Measurements from ENCODE around the gene CYB5D1.

The CYB5D1 gene

GRCh38 chr17:7873051-7873450, 15.2 kb downstream of the CYB5D1 start:
- peaks cover 12% of the 10 kb centered on the region for H3K79me1 ChIP-seq (replicated peaks; ENCODE audit: low read length, poor library complexity, severe bottlenecking)
- H2BK12ac ChIP-seq (ENCODE audit: low read length in 2 of 2): no peak overlapping the region
- H3K27me3 ChIP-seq (ENCODE audit: control insufficient read depth in 1 of 2, insufficient read depth in 1 of 2, low read length in 2 of 2): no peaks in the 10 kb centered on the region
- no peak overlapping the region for H2BK15ac ChIP-seq (ENCODE audit: low read depth, poor library complexity, severe bottlenecking)
- no peak overlapping the region for H2BK5ac ChIP-seq (ENCODE audit: low read depth, low read length, poor library complexity, severe bottlenecking)
- WGBS: 83% methylated on average over 4 of the region's 4 CpGs
- no peak overlapping the region for H3K18ac ChIP-seq (ENCODE audit: low read depth in 1 of 2, low read length in 2 of 2)
- H2BK120ac ChIP-seq (ENCODE audit: low read depth, low read length): no peak overlapping the region
- no peak overlapping the region for H3K14ac ChIP-seq (ENCODE audit: low read length in 2 of 2)
- no peaks in the 10 kb centered on the region for H3K9me3 ChIP-seq (ENCODE audit: control insufficient read depth, low read length)
- no peak overlapping the region for H3K27ac ChIP-seq (ENCODE audit: low read length, poor library complexity, severe bottlenecking)
- no peak overlapping the region for H4K91ac ChIP-seq (ENCODE audit: low read length)
- H3K4ac ChIP-seq (ENCODE audit: low read depth in 1 of 2, low read length in 2 of 2): no peak overlapping the region
- no peak overlapping the region for H3K23ac ChIP-seq (ENCODE audit: low read length in 2 of 2)
- no peak overlapping the region for H4K8ac ChIP-seq (ENCODE audit: low read length)
- peaks cover 3 to 41% of the 10 kb centered on the region in 2 experiments for H3K36me3 ChIP-seq (ENCODE audit: control insufficient read depth in 1 of 2, insufficient read depth in 2 of 2, low read depth in 1 of 2, low read length in 2 of 2)
- no peak overlapping the region for H2AFZ ChIP-seq (ENCODE audit: low read depth, low read length)
- H3K4me2 ChIP-seq (ENCODE audit: low read length, poor library complexity, severe bottlenecking): no peak overlapping the region
- H2AK5ac ChIP-seq (ENCODE audit: low read length, severe bottlenecking): no peak overlapping the region
- no peak overlapping the region for H3K9ac ChIP-seq (ENCODE audit: low read length)
- no peaks in the 10 kb centered on the region for H3K4me1 ChIP-seq (ENCODE audit: control insufficient read depth, insufficient read depth, low read depth, low read length)
- H3K4me3 ChIP-seq (ENCODE audit: insufficient read depth in 1 of 2, low read depth in 1 of 2, low read length in 2 of 2): no peak overlapping the region
- peak; percentile 59 for DNase-seq

GRCh38 chr17:7875804-7876370, 18.1 kb downstream of the CYB5D1 start:
- peaks cover 2% of the 10 kb centered on the region for H3K4me1 ChIP-seq (ENCODE audit: control insufficient read depth, insufficient read depth, low read depth, low read length)
- H3K9ac ChIP-seq (ENCODE audit: low read length): no peak overlapping the region
- no peak overlapping the region for H2BK12ac ChIP-seq (ENCODE audit: low read length in 2 of 2)
- no peak overlapping the region for H4K91ac ChIP-seq (ENCODE audit: low read length)
- no peak overlapping the region for H2AFZ ChIP-seq (ENCODE audit: low read depth, low read length)
- no peak overlapping the region for H4K8ac ChIP-seq (ENCODE audit: low read length)
- 100% methylated on average over 1 of the region's 2 CpGs for WGBS
- H3K14ac ChIP-seq (ENCODE audit: low read length in 2 of 2): no peak overlapping the region
- H3K36me3 ChIP-seq (ENCODE audit: control insufficient read depth in 1 of 2, insufficient read depth in 2 of 2, low read depth in 1 of 2, low read length in 2 of 2): peaks cover 3 to 63% of the 10 kb centered on the region in 2 experiments
- H2BK120ac ChIP-seq (ENCODE audit: low read depth, low read length): no peak overlapping the region
- H3K27ac ChIP-seq (ENCODE audit: low read length, poor library complexity, severe bottlenecking): no peak overlapping the region
- H2AK5ac ChIP-seq (ENCODE audit: low read length, severe bottlenecking): no peak overlapping the region
- DNase-seq: no peak
- no peaks in the 10 kb centered on the region for H3K27me3 ChIP-seq (ENCODE audit: control insufficient read depth in 1 of 2, insufficient read depth in 1 of 2, low read length in 2 of 2)
- H3K9me3 ChIP-seq (ENCODE audit: control insufficient read depth, low read length): no peaks in the 10 kb centered on the region
- peaks cover 17% of the 10 kb centered on the region for H3K79me1 ChIP-seq (replicated peaks; ENCODE audit: low read length, poor library complexity, severe bottlenecking)
- H3K18ac ChIP-seq (ENCODE audit: low read depth in 1 of 2, low read length in 2 of 2): no peak overlapping the region
- H3K4me3 ChIP-seq (ENCODE audit: insufficient read depth in 1 of 2, low read depth in 1 of 2, low read length in 2 of 2): no peak overlapping the region
- no peak overlapping the region for H2BK15ac ChIP-seq (ENCODE audit: low read depth, poor library complexity, severe bottlenecking)
- H3K23ac ChIP-seq (ENCODE audit: low read length in 2 of 2): no peak overlapping the region
- no peak overlapping the region for H3K4me2 ChIP-seq (ENCODE audit: low read length, poor library complexity, severe bottlenecking)
- H2BK5ac ChIP-seq (ENCODE audit: low read depth, low read length, poor library complexity, severe bottlenecking): no peak overlapping the region
- no peak overlapping the region for H3K4ac ChIP-seq (ENCODE audit: low read depth in 1 of 2, low read length in 2 of 2)

DNA sequence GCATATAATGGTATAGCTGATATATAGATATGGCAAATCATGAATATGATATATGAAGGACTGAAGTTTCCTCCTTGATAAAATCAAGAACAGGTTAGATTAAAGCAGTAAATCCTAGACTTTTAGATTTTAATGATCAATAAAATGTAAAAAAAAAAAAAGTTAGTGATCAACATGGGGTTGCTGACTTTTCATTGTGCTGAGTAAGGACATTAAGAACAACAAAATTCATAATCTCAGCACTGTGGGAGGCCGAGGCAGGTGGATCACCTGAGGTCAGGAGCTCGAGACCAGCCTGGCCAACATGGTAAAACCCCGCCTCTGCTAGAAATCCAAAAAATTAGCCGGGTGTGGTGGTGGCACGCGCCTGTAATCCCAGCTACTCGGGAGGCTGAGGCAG, 20.4 kb downstream of the CYB5D1 start:
- Histone ChIP-seq H3K4me2 (ENCODE audit: low read length, poor library complexity, severe bottlenecking) (no peak overlapping the region), H3K27ac (ENCODE audit: low read length, poor library complexity, severe bottlenecking) (no peak overlapping the region), H3K18ac (ENCODE audit: low read depth in 1 of 2, low read length in 2 of 2) (no peak overlapping the region), H3K23ac (ENCODE audit: low read length in 2 of 2) (no peak overlapping the region), H3K9me3 (ENCODE audit: control insufficient read depth, low read length) (no peaks in the 10 kb centered on the region), H2BK15ac (ENCODE audit: low read depth, poor library complexity, severe bottlenecking) (no peak overlapping the region), H2BK5ac (ENCODE audit: low read depth, low read length, poor library complexity, severe bottlenecking) (no peak overlapping the region), H3K4me1 (ENCODE audit: control insufficient read depth, insufficient read depth, low read depth, low read length) (peaks cover 4% of the 10 kb centered on the region), H3K9ac (ENCODE audit: low read length) (no peak overlapping the region), H3K4ac (ENCODE audit: low read depth in 1 of 2, low read length in 2 of 2) (no peak overlapping the region), H4K91ac (ENCODE audit: low read length) (no peak overlapping the region), H3K36me3 (ENCODE audit: control insufficient read depth in 1 of 2, insufficient read depth in 2 of 2, low read depth in 1 of 2, low read length in 2 of 2) (peaks cover 4 to 70% of the 10 kb centered on the region in 2 experiments), H3K27me3 (ENCODE audit: control insufficient read depth in 1 of 2, insufficient read depth in 1 of 2, low read length in 2 of 2) (no peaks in the 10 kb centered on the region), H3K14ac (ENCODE audit: low read length in 2 of 2) (no peak overlapping the region), H2AFZ (ENCODE audit: low read depth, low read length) (no peak overlapping the region), H2BK12ac (ENCODE audit: low read length in 2 of 2) (no peak overlapping the region), H4K8ac (ENCODE audit: low read length) (no peak overlapping the region), H3K79me1 (replicated peaks; ENCODE audit: low read length, poor library complexity, severe bottlenecking) (peaks cover 14% of the 10 kb centered on the region), H2BK120ac (ENCODE audit: low read depth, low read length) (no peak overlapping the region), H3K4me3 (ENCODE audit: insufficient read depth in 1 of 2, low read depth in 1 of 2, low read length in 2 of 2) (no peak overlapping the region), H2AK5ac (ENCODE audit: low read length, severe bottlenecking) (no peak overlapping the region)
- DNase-seq: no peak
- WGBS: 97% methylated on average over 7 of the region's 7 CpGs

DNA sequence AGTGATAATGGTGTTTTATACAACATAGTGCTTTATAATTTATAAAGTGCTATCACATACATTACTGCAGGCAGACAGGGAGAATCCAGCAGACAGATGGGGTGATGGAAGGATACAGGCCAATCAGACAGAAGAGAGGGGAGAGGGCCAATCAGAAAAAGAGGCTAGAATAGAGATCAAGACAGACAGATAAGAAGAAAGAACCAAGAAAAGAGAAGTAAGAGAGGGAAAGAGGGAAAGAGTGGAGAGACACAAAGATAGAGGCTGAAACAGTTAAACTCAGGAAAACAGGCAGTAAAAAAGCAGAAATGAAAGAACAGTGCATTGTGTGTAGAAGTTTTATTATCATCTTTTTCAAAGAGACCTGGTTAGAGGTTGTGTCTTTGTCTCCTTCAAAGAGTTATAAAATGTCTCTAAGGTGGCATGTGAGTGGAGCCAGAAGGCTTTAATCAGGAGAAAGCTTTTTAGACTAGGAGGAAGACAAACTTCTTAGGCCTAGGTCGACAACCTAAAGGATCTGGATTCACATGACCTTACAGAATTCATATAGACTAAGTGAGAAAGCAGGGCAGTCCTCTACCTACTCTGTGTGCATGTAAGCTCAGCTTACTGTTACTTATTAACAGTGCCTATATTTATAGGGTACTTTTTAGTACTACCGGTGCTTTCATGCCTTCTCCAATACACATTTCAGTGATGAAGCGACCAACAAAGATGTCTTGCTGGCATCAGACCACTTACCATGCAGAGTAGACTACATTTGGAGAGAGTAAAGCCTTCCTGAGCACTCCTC, 22.5 kb downstream of the CYB5D1 start:
- no peak overlapping the region for H4K91ac ChIP-seq (ENCODE audit: low read length)
- H3K4me3 ChIP-seq (ENCODE audit: insufficient read depth in 1 of 2, low read depth in 1 of 2, low read length in 2 of 2): no peak overlapping the region
- no peak overlapping the region for H3K4me2 ChIP-seq (ENCODE audit: low read length, poor library complexity, severe bottlenecking)
- 95% methylated on average over 3 of the region's 3 CpGs for WGBS
- H2AFZ ChIP-seq (ENCODE audit: low read depth, low read length): no peak overlapping the region
- H3K4ac ChIP-seq (ENCODE audit: low read depth in 1 of 2, low read length in 2 of 2): no peak overlapping the region
- peaks cover 4 to 58% of the 10 kb centered on the region in 2 experiments for H3K36me3 ChIP-seq (ENCODE audit: control insufficient read depth in 1 of 2, insufficient read depth in 2 of 2, low read depth in 1 of 2, low read length in 2 of 2)
- H3K9me3 ChIP-seq (ENCODE audit: control insufficient read depth, low read length): no peaks in the 10 kb centered on the region
- DNase-seq: no peak
- no peak overlapping the region for H3K27ac ChIP-seq (ENCODE audit: low read length, poor library complexity, severe bottlenecking)
- H2BK15ac ChIP-seq (ENCODE audit: low read depth, poor library complexity, severe bottlenecking): no peak overlapping the region
- H3K14ac ChIP-seq (ENCODE audit: low read length in 2 of 2): no peak overlapping the region
- no peak overlapping the region for H3K23ac ChIP-seq (ENCODE audit: low read length in 2 of 2)
- no peaks in the 10 kb centered on the region for H3K27me3 ChIP-seq (ENCODE audit: control insufficient read depth in 1 of 2, insufficient read depth in 1 of 2, low read length in 2 of 2)
- no peak overlapping the region for H2BK120ac ChIP-seq (ENCODE audit: low read depth, low read length)
- H2BK12ac ChIP-seq (ENCODE audit: low read length in 2 of 2): no peak overlapping the region
- H2BK5ac ChIP-seq (ENCODE audit: low read depth, low read length, poor library complexity, severe bottlenecking): no peak overlapping the region
- peaks cover 4% of the 10 kb centered on the region for H3K4me1 ChIP-seq (ENCODE audit: control insufficient read depth, insufficient read depth, low read depth, low read length)
- peaks cover 7% of the 10 kb centered on the region for H3K79me1 ChIP-seq (replicated peaks; ENCODE audit: low read length, poor library complexity, severe bottlenecking)
- no peak overlapping the region for H3K9ac ChIP-seq (ENCODE audit: low read length)
- no peak overlapping the region for H4K8ac ChIP-seq (ENCODE audit: low read length)
- H3K18ac ChIP-seq (ENCODE audit: low read depth in 1 of 2, low read length in 2 of 2): no peak overlapping the region
- no peak overlapping the region for H2AK5ac ChIP-seq (ENCODE audit: low read length, severe bottlenecking)
